Choroid plexus epithelial cell (primary cell): ENCODE data around the gene LTN1.
"Not testable (repeated sequence)": the region's sequence is repeated elsewhere in the genome, so short reads cannot be mapped to it uniquely, and the experiment has no call there.

Experiments
- DNase-seq: peaks from one replicate; pipeline ENCODE4 v3.0.0-alpha.2; 2010; ENCODE audit warnings: low read depth
- H3K4me3 ChIP-seq: 2 replicates; pipeline ENCODE4 v1.5.1; 2011; ENCODE audit warnings: low read depth, mild to moderate bottlenecking, control low read depth, low read length, moderate library complexity
- TF ChIP-seq, protein P1 (sequence below): conservative IDR thresholded peaks from 2 replicates; pipeline ENCODE4 v1.5.1; 2011; ENCODE audit warnings: low read depth, mild to moderate bottlenecking, control low read depth, inconsistent platforms, low read length, moderate library complexity

LTN1 gene

DNA sequence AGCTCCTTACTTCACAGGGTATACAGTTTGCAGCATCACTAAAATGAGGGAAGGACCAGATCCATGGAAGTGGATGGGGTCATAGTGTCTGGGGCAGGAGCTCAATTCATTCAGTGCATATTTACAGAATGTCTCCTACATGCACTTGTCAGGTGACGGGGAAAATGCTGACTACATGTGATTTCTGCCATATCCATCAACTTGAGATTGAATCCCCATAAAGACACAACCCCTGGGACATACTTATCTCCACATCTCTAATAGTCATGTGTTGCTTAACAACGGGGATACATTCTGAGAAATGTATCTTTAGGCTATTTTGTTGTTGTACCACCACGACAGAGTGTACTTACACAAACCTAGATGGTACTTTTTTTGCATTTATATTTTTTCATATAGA lies 14.5 kb upstream of the LTN1 start:
- no peak overlapping the region for H3K4me3 ChIP-seq
- TF ChIP-seq, protein P1, sequence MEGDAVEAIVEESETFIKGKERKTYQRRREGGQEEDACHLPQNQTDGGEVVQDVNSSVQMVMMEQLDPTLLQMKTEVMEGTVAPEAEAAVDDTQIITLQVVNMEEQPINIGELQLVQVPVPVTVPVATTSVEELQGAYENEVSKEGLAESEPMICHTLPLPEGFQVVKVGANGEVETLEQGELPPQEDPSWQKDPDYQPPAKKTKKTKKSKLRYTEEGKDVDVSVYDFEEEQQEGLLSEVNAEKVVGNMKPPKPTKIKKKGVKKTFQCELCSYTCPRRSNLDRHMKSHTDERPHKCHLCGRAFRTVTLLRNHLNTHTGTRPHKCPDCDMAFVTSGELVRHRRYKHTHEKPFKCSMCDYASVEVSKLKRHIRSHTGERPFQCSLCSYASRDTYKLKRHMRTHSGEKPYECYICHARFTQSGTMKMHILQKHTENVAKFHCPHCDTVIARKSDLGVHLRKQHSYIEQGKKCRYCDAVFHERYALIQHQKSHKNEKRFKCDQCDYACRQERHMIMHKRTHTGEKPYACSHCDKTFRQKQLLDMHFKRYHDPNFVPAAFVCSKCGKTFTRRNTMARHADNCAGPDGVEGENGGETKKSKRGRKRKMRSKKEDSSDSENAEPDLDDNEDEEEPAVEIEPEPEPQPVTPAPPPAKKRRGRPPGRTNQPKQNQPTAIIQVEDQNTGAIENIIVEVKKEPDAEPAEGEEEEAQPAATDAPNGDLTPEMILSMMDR, result no peak
- no peak for DNase-seq

DNA sequence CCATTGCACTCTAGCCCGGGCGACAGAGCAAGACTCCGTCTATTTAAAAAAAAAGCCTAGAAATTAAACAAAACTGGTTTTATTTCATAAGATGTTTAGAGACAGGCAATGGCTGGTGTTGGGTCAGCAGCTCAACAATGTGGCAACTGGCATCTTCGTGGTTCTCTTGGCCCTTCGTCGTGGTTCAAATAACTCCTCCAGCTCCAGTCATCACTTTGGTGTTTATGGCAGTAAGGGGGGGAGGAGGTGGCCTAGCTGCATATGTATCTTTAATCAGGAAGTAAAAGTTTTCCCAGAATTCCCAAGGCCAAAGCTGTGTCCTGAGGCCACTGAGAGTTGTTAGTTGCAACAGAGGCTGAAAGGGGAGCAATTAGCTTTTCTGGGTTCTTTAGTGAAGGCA lies 13.0 kb upstream of the LTN1 start:
- DNase-seq, result no peak
- TF ChIP-seq, protein P1, result no peak
- H3K4me3 ChIP-seq, result no peak overlapping the region

DNA sequence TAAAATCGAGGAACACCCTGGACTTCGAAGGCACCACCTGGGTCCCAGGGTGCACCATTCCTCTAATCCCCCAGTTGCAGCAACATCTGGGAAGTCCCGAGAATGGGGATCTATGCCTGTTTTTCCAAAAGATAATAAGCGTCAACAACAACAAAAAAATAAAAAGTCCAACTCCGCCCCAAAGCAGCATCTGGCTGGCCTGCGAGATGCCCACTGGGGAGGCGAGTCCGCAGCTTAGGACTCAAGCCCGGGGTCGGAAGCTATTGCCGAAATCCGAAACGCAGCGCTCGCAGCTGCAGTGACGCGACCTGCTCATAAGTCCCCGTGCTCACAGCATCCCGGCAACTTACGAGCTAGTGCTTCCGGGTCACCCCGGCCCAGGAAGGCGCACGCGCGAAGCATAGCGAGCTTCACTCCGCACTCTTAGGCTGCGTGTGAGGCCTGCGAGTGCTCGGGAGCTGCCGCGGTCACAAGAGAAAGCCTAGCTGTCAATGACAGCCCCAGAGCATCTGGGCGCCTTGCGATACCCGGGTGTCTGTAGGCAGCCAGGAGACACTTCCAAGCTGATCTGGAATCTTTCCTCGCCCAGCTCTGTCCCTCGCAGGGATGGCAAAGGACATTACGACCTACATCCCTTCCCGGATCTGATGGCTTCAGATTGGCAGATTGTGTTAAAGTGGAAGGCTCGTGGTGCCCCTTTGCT lies 9.9 kb upstream of the LTN1 start:
- DNase-seq, result peak; percentile 99
- peak overlapping the region; percentile 83 for H3K4me3 ChIP-seq
- TF ChIP-seq, protein P1, result no peak

DNA sequence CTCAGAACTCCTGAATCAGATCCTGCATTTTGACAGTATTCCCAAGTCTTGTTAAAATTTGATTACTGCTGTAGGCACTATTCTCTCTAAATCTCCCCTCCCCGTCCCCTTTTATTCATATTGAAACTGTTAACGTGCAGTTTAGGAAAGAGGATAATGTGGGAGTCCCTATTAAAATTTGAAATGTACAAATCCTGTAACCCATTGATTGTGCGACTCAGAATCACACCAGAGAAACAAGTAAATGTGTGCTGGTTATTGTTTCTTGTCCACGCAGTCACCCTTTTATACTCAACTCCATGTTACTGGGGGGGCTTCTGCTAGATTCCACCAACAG lies 584 bp upstream of the LTN1 start:
- peak overlapping the region; percentile 52 for H3K4me3 ChIP-seq
- TF ChIP-seq, protein P1, result no peak

DNA sequence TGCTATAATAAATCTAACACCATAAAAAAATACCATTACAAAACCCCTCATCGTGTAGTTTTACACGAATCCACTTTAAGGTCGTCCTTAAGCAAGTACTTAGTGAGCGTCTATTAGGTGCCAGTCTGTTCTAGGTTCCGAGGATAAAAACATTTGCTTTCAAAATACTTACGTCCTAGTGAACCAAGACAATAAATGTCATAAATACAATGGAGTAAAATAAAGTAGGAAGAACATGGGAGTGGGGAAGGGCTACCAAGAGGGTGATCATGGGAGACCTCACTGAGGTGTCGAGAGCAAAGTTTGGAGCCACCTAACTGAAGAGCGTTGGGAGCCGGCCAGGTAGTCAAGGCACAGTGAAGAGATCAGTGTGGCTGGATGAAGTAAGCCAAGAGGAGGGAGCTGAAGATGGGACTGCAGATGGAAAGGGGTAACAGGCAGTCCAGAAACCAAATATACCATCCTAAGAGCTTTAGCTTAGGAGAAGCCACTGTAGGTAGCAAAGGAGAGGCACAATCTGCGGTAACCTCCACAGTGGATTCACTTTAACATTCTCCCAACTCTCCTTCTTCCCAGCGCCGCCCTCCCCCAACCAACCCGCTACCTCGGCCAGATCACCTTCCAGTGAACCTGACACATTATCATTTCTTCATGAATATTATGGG lies 684 bp downstream of the LTN1 start:
- TF ChIP-seq, protein P1, result no peak
- peak overlapping the region; percentile 97 for H3K4me3 ChIP-seq
- DNase-seq, result no peak

More for the DNA sequence above, 584 bp upstream of the LTN1 start:
- DNase-seq, result no peak

DNA sequence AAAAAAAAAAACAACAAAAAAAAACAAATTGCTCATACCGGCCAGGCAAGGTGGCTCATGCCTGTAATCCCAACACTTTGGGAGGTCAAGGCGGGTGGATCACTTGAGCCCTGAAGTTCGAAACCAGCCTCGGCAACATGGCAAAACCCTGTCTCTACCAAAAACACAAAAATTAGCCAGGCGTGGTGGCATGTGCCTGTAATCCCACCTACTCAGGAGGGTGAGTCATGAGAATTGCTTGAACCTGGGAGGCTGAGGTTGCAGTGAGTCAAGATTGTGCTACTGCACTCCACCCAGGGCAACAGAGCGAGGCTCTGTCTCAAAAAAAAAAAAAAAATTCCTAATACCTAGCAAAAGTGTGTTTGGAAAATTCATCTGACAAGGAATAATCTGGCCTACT lies 4.5 kb downstream of the LTN1 start:
- not testable (repeated sequence) for H3K4me3 ChIP-seq
- peak; percentile 48 for DNase-seq

DNA sequence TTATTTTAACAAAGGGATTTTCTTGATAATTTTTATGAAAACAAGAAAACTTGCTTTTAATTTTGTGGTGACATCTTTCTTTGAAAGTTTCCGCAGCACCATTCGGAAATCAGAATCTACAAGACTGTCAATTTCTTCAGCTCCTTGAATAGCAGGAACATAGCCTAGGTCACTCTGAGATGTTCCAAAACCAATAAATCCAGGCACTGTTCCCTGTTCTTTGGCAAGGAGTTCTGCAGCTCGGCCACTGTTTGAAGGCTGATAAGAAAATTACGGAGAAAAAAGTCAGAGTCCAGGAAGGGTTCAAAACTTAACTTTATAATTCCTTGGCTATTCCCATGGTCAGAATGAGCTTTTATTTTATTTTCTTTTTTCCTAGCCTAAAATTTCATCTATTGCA lies 6.0 kb downstream of the LTN1 start:
- no peak overlapping the region for H3K4me3 ChIP-seq
- DNase-seq, result no peak
- TF ChIP-seq, protein P1, result no peak
